Skeletal muscle satellite cell (primary cell): ENCODE measurements around the gene TNNI3K.

Experiments used
- H3K27me3 ChIP-seq: 2 replicates; pipeline ENCODE4 v1.7.0; 2013; ENCODE audit warnings: low read length; ENCODE audit not compliant: control insufficient read depth, insufficient read depth
- H3K36me3 ChIP-seq: 2 replicates; pipeline ENCODE4 v1.7.0; 2013; ENCODE audit warnings: mild to moderate bottlenecking, control low read depth, low read length; ENCODE audit not compliant: insufficient read depth
- H3K4me1 ChIP-seq: 2 replicates; pipeline ENCODE4 v1.7.0; 2013; ENCODE audit warnings: low read length; ENCODE audit not compliant: control insufficient read depth, insufficient read depth
- H3K4me2 ChIP-seq: 2 replicates; pipeline ENCODE4 v1.7.0; 2013; ENCODE audit warnings: mild to moderate bottlenecking, low read length
- H3K4me3 ChIP-seq: 2 replicates; pipeline ENCODE4 v1.7.0; 2013; ENCODE audit warnings: low read length
- H3K9ac ChIP-seq: 2 replicates; pipeline ENCODE4 v1.7.0; 2013; ENCODE audit warnings: mild to moderate bottlenecking, low read depth, low read length, moderate library complexity
- H3K9me3 ChIP-seq: replicated peaks from 2 replicates; pipeline ENCODE4 v1.7.0; 2013; ENCODE audit warnings: mild to moderate bottlenecking, control low read depth, low read length

The TNNI3K gene

DNA sequence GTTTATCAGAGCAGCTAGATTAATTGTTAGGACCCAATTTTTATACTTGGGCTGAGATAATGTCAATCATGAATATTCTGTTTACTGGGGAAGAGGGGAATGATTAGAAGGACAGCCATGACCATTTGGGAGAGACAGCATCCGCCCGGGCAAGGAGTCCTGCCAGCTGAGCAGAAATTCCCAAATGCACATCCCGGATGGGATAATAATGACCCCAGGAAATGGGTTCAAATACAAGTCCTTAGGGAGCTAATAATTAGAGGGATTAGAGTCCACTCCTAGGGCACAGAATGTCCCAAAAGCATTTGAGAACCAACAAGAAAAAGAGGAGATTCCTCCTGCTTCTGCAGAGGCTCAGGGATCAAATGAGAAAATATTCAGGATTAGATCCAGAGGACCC lies 161.3 kb downstream of the TNNI3K start:
- Histone ChIP-seq H3K4me2 (no peak overlapping the region), H3K27me3 (no peaks in the 10 kb centered on the region), H3K9ac (no peak overlapping the region), H3K9me3 (no peaks in the 10 kb centered on the region), H3K4me3 (no peak overlapping the region), H3K4me1 (no peaks in the 10 kb centered on the region), H3K36me3 (no peaks in the 10 kb centered on the region)

GRCh38 chr1:74396933-74397332 lies 161.7 kb downstream of the TNNI3K start:
- no peak overlapping the region for H3K4me3 ChIP-seq
- H3K9ac ChIP-seq, result no peak overlapping the region
- no peaks in the 10 kb centered on the region for H3K4me1 ChIP-seq
- H3K9me3 ChIP-seq, result no peaks in the 10 kb centered on the region
- no peak overlapping the region for H3K4me2 ChIP-seq
- H3K27me3 ChIP-seq, result no peaks in the 10 kb centered on the region
- no peaks in the 10 kb centered on the region for H3K36me3 ChIP-seq

DNA sequence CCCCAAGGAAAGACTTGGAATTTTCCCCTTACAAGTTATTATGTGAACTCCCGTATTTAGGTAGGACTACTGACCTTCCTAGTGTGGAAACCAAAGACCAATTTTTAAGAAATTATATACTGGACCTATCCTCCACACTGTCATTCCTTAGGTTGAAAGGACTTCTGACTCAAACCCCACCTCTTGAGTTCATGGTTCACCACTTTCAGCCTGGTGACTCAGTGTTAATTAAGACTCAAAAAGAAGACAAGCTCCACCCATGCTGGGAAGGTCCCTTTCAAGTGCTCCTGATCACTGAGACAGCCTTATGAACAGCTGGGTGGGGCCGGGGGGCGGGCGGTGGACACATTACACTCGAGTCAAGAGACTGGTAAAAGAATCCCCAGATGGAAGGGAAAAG lies 164.1 kb downstream of the TNNI3K start:
- Histone ChIP-seq H3K9ac (no peak overlapping the region), H3K4me1 (no peaks in the 10 kb centered on the region), H3K9me3 (no peaks in the 10 kb centered on the region), H3K4me2 (no peak overlapping the region), H3K27me3 (no peaks in the 10 kb centered on the region), H3K4me3 (no peak overlapping the region), H3K36me3 (no peaks in the 10 kb centered on the region)

DNA sequence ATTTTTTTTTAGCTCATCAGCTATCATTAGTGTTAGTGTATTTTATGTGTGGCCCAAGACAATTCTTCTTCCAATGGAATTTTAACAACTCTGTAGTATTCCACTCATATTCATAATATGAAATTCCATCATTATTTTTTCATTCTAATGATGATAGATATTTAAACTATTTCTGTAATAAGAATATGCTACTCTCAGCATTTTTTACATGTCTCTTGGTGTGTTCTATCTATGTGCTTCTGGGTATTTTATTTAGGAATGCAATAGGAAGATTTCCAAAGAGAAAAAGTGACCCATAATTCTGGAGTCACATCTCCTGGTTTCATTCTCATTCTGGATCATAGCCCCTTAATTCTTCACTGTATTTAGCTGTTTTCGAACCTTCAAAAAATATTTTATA lies 167.7 kb downstream of the TNNI3K start:
- no peak overlapping the region for H3K9ac ChIP-seq
- no peaks in the 10 kb centered on the region for H3K9me3 ChIP-seq
- H3K4me2 ChIP-seq, result no peak overlapping the region
- no peaks in the 10 kb centered on the region for H3K27me3 ChIP-seq
- H3K36me3 ChIP-seq, result no peaks in the 10 kb centered on the region
- no peak overlapping the region for H3K4me3 ChIP-seq
- no peaks in the 10 kb centered on the region for H3K4me1 ChIP-seq

DNA sequence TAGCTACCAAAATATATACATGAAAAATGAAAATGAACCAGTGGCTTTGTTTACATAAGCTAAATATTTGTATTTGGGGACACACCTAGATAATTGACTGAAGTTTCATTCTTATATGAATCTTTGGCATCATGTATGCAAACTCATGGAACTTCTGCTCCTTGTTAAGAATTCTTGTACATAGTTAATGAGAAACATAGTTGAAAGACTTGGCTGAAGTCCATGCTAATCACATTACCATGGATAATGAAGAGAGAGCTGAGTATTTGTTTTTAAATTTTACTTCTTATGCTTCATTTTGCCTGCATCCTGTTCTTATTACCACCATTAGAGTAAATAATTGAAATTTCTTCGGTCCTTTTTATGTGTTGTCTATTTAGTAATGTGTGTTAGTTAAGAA lies 168.4 kb downstream of the TNNI3K start:
- Histone ChIP-seq H3K9ac (no peak overlapping the region), H3K4me2 (no peak overlapping the region), H3K27me3 (no peaks in the 10 kb centered on the region)

GRCh38 chr1:74406759-74407158 lies 171.6 kb downstream of the TNNI3K start:
- Histone ChIP-seq H3K4me2 (no peak overlapping the region), H3K4me3 (no peak overlapping the region), H3K4me1 (no peaks in the 10 kb centered on the region), H3K9ac (no peak overlapping the region), H3K9me3 (no peaks in the 10 kb centered on the region), H3K27me3 (no peaks in the 10 kb centered on the region), H3K36me3 (no peaks in the 10 kb centered on the region)

More for the DNA sequence above, 168.4 kb downstream of the TNNI3K start:
- Histone ChIP-seq H3K9me3 (no peaks in the 10 kb centered on the region), H3K4me3 (no peak overlapping the region), H3K4me1 (no peaks in the 10 kb centered on the region), H3K36me3 (no peaks in the 10 kb centered on the region)

- Histone ChIP-seq H3K4me1 (no peaks in the 10 kb centered on the region), H3K36me3 (no peaks in the 10 kb centered on the region), H3K9me3 (no peaks in the 10 kb centered on the region), H3K27me3 (no peaks in the 10 kb centered on the region), H3K4me2 (no peak overlapping the region), H3K9ac (no peak overlapping the region), H3K4me3 (no peak overlapping the region)
These were observed 172.7 kb downstream of the TNNI3K start for GRCh38 chr1:74407902-74408301.

- H3K4me3 ChIP-seq, result no peak overlapping the region
- no peaks in the 10 kb centered on the region for H3K9me3 ChIP-seq
These were observed 177.1 kb downstream of the TNNI3K start for GRCh38 chr1:74412244-74412643.

GRCh38 chr1:74415935-74416334 lies 180.7 kb downstream of the TNNI3K start:
- Histone ChIP-seq H3K4me1 (no peaks in the 10 kb centered on the region), H3K36me3 (no peaks in the 10 kb centered on the region), H3K9me3 (no peaks in the 10 kb centered on the region), H3K4me3 (no peak overlapping the region), H3K9ac (no peak overlapping the region), H3K27me3 (no peaks in the 10 kb centered on the region), H3K4me2 (no peak overlapping the region)

More at GRCh38 chr1:74412244-74412643, 177.1 kb downstream of the TNNI3K start:
- Histone ChIP-seq H3K27me3 (no peaks in the 10 kb centered on the region), H3K4me2 (no peak overlapping the region), H3K9ac (no peak overlapping the region), H3K4me1 (no peaks in the 10 kb centered on the region), H3K36me3 (no peaks in the 10 kb centered on the region)

DNA sequence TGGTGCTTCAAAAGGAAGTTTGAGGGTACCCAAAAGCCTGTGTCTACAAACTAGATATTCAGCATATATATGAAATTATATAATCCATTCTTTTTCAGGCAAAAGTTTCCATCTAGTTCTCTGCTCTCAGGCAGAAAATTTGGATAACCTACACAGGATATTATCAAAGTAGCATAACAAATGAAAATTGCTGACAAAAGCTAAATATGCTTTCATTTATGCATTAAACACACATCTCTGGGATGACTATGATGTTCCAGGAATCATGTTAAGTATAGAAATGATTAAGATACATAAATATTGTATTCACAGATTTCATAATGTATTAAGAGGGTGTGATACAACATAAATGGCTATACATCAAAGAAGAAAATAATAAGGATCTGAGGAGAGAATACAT lies 184.4 kb downstream of the TNNI3K start:
- no peak overlapping the region for H3K9ac ChIP-seq
- no peak overlapping the region for H3K4me2 ChIP-seq
- H3K4me3 ChIP-seq, result no peak overlapping the region
- H3K9me3 ChIP-seq, result no peaks in the 10 kb centered on the region
- H3K27me3 ChIP-seq, result no peaks in the 10 kb centered on the region
- H3K4me1 ChIP-seq, result no peaks in the 10 kb centered on the region
- no peaks in the 10 kb centered on the region for H3K36me3 ChIP-seq

- Histone ChIP-seq H3K9ac (no peak overlapping the region), H3K4me2 (no peak overlapping the region), H3K4me1 (no peaks in the 10 kb centered on the region), H3K27me3 (no peaks in the 10 kb centered on the region), H3K9me3 (no peaks in the 10 kb centered on the region), H3K36me3 (no peaks in the 10 kb centered on the region), H3K4me3 (no peak overlapping the region)
These were observed 185.3 kb downstream of the TNNI3K start for GRCh38 chr1:74420467-74420866.

GRCh38 chr1:74422421-74423292 lies 187.5 kb downstream of the TNNI3K start:
- Histone ChIP-seq H3K4me3 (no peak overlapping the region), H3K27me3 (no peaks in the 10 kb centered on the region), H3K9ac (no peak overlapping the region), H3K36me3 (no peaks in the 10 kb centered on the region), H3K9me3 (no peaks in the 10 kb centered on the region), H3K4me2 (no peak overlapping the region), H3K4me1 (no peaks in the 10 kb centered on the region)
